Neural crest cell (in vitro differentiated cells): ENCODE results near the gene ABHD16B. TPM values are rescaled to one million over a fixed set of nuclear protein-coding genes. Genes with fewer than 3 reads are reported as not detected.

Experiments used
- DNase-seq: peaks from one replicate; pipeline ENCODE4 v3.0.0; 2021; ENCODE audit warnings: low read depth, mixed read lengths, low spot score
- H3K27ac Mint-ChIP-seq: one replicate; pipeline ENCODE4 v1.8.0; 2021; ENCODE audit warnings: mild to moderate bottlenecking, mixed read lengths; ENCODE audit not compliant: unreplicated experiment
- H3K27me3 Mint-ChIP-seq: 2 replicates; pipeline ENCODE4 v1.8.0; 2021; ENCODE audit warnings: low read depth, mild to moderate bottlenecking, mixed read lengths
- H3K36me3 Mint-ChIP-seq: 2 replicates; pipeline ENCODE4 v1.8.0; 2021; ENCODE audit warnings: low read depth, mild to moderate bottlenecking, mixed read lengths
- H3K4me1 Mint-ChIP-seq: 2 replicates; pipeline ENCODE4 v1.8.0; 2021; ENCODE audit warnings: mixed read lengths
- H3K4me3 Mint-ChIP-seq: one replicate; pipeline ENCODE4 v1.8.0; 2021; ENCODE audit warnings: mild to moderate bottlenecking, mixed read lengths
- H3K9me3 Mint-ChIP-seq: 2 replicates; pipeline ENCODE4 v1.8.0; 2021; ENCODE audit warnings: mixed read lengths
- total RNA-seq: library from RNA; stranded (reverse); gene quantifications from 2 replicates; pipeline ENCODE4 v1.2.1, GENCODE V29; 2021
- TF ChIP-seq, protein P1 (sequence below): fragments of 200-600 bp; sonication (generic); conservative IDR thresholded peaks from 2 replicates; pipeline ENCODE4 v1.5.0; 2021; ENCODE audit warnings: antibody characterized with exemption, mild to moderate bottlenecking

The ABHD16B gene
- total RNA-seq, 1 donor from 2014 or later: not detected

DNA sequence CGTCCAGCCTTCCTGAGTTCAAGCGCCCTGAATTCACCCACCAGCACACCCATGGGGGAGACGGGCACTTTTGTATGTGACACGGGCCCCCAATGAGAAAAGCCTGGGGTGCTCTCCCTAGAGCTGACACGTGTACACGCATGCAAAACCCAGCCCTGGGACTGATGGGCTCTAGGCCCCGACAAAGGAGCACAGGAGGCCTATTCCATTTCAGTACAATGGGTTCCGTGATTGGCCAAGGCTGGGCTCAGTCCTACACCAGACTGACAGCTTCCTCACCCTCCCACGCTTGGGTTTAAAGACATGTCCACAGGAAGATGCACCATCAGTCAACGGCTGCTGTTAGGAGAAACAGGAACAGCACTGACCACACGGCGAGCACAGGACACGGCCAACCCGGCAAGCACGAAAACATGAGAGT is 39.0 kb upstream of the ABHD16B start:
- Mint-ChIP-seq H3K27me3 (no peaks in the 10 kb centered on the region), H3K9me3 (no peaks in the 10 kb centered on the region), H3K36me3 (no peaks in the 10 kb centered on the region), H3K27ac (no peak overlapping the region), H3K4me1 (peaks cover 25% of the 10 kb centered on the region), H3K4me3 (no peak overlapping the region)
- TF ChIP-seq, protein P1, sequence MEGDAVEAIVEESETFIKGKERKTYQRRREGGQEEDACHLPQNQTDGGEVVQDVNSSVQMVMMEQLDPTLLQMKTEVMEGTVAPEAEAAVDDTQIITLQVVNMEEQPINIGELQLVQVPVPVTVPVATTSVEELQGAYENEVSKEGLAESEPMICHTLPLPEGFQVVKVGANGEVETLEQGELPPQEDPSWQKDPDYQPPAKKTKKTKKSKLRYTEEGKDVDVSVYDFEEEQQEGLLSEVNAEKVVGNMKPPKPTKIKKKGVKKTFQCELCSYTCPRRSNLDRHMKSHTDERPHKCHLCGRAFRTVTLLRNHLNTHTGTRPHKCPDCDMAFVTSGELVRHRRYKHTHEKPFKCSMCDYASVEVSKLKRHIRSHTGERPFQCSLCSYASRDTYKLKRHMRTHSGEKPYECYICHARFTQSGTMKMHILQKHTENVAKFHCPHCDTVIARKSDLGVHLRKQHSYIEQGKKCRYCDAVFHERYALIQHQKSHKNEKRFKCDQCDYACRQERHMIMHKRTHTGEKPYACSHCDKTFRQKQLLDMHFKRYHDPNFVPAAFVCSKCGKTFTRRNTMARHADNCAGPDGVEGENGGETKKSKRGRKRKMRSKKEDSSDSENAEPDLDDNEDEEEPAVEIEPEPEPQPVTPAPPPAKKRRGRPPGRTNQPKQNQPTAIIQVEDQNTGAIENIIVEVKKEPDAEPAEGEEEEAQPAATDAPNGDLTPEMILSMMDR: no peak
- DNase-seq: no peak

DNA sequence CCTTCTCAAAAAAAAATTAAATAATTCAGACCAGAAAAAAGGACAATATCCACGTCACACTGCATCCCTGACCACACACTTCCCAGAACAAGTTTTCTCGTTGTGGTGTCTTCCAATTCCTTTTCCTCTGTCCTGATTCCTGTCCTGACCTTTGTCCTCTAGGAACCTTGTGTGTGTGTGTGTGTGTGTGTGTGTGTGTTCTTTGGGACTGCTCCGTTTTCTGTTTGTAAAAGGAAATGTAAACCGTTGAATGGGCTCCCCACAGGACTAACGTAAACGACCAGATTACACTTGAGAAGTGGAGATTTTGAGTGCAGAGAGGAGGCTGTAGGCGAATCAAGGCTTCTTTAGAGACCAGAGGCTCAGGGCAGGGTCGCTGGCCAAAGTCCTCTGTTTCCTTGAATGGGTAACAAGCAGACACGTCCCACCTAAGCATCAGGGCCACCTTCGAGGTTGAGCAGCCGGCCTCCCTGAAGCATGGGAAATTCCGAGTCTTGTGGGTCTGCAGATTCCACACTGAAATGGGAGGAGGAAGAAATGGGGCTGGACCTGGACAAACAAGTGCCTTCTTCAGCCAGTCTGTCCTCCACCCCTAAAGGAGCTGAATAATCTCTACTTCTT is 37.5 kb upstream of the ABHD16B start:
- DNase-seq: no peak
- no peaks in the 10 kb centered on the region for H3K36me3 Mint-ChIP-seq
- H3K9me3 Mint-ChIP-seq: no peaks in the 10 kb centered on the region
- no peak overlapping the region for H3K4me3 Mint-ChIP-seq
- H3K27me3 Mint-ChIP-seq: peaks cover 1% of the 10 kb centered on the region
- TF ChIP-seq, protein P1: no peak
- peaks cover 35% of the 10 kb centered on the region for H3K4me1 Mint-ChIP-seq
- H3K27ac Mint-ChIP-seq: no peak overlapping the region

DNA sequence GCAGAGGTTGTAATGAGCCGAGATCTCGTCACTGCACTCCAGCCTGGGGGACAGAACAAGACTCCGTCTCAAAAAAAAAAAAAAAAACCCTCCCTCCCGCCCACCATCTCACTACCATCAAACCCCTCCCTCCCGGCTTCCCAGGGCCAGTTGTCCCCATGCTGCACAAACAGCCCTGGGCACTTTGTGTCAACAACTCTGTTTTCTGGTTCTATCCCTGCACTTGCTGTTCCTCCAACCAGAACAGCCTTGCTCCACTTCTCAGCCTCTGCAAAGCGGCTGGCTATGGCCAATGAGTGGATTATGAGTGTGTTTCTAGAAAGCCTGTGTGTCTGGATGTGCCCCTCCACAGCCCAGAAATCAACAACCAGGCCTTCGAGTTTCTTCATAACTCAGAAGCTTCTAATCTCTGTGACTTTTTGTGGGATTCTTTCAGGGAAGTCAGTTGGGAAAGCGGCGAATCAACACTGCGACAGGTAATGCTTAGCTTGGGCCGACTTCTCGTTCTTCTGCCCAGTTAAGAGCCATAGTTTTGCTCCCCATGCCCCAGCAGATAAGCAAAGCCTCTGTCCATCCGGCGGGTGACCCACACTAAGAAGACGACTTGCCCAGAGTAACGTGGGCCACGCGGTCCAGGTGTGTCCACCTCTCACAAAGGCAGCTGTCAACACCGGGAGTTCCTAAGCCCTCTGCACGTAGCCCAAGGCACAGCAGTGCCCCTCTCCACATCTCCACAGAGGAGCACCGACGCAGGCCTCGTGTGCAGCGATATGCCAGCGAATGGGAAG is 35.8 kb upstream of the ABHD16B start:
- H3K4me1 Mint-ChIP-seq: peaks cover 42% of the 10 kb centered on the region

DNA sequence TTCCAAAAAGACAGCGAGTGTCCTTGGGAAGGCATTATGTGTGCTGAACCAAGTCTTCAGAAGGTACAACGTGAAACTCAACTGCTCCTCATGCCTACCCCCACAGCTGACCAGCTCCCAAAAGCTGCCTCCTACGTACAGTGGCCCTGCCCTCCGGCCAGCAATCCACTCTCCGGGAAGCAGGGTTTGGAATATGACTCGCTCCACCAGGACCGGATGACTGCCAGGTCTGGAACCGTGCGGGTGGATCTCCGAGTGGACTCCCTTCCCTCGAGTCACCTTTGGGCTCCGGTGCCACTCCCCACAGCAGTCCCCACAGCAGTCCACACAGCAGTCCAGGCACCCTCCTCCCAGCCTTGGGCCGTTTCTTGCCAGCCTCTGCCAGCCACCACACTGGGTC is 34.5 kb upstream of the ABHD16B start:
- H3K4me3 Mint-ChIP-seq: no peak overlapping the region
- peaks cover 42% of the 10 kb centered on the region for H3K4me1 Mint-ChIP-seq
- no peak for DNase-seq
- peaks cover 14% of the 10 kb centered on the region for H3K27me3 Mint-ChIP-seq
- H3K9me3 Mint-ChIP-seq: no peaks in the 10 kb centered on the region
- TF ChIP-seq, protein P1: no peak
- no peaks in the 10 kb centered on the region for H3K36me3 Mint-ChIP-seq
- H3K27ac Mint-ChIP-seq: no peak overlapping the region

More for the DNA sequence above, 35.8 kb upstream of the ABHD16B start:
- Mint-ChIP-seq H3K9me3 (no peaks in the 10 kb centered on the region), H3K36me3 (no peaks in the 10 kb centered on the region), H3K4me3 (no peak overlapping the region), H3K27me3 (peaks cover 14% of the 10 kb centered on the region), H3K27ac (no peak overlapping the region)
- TF ChIP-seq, protein P1: no peak
- DNase-seq: no peak

DNA sequence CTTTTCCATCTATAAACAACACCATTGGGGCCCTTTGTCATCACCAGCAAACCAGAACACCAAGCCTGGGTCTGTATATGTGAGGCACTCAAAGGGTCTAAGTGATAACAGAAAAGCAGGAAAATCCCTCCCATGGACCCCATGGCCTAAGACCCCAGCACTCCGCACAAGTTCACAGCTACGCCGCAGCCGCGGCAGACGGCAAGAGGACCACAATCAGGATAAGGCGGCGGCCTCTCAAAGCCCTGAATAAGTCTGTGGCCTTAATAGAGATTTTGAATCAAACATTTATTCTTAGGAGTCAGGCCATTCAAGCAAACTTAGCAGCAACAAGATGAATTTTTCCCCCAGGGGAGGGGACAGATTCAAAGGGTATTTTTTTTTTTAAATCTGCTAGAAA is 33.2 kb upstream of the ABHD16B start:
- Mint-ChIP-seq H3K36me3 (no peaks in the 10 kb centered on the region), H3K4me3 (peak overlapping the region; percentile 90), H3K4me1 (peaks cover 42% of the 10 kb centered on the region), H3K9me3 (no peaks in the 10 kb centered on the region), H3K27me3 (peaks cover 14% of the 10 kb centered on the region), H3K27ac (no peak overlapping the region)
- no peak for DNase-seq
- TF ChIP-seq, protein P1: no peak
